GM21381 (cell line): Measurements from ENCODE around the gene ADAMTS18.

ENCODE experiments used
- ATAC-seq: cut with Tn5 transposase; IDR thresholded peaks from one replicate; pipeline ENCODE4 v1.9.1; 2021; ENCODE audit warnings: mild to moderate bottlenecking, moderate library complexity; ENCODE audit not compliant: unreplicated experiment

ADAMTS18 gene

DNA sequence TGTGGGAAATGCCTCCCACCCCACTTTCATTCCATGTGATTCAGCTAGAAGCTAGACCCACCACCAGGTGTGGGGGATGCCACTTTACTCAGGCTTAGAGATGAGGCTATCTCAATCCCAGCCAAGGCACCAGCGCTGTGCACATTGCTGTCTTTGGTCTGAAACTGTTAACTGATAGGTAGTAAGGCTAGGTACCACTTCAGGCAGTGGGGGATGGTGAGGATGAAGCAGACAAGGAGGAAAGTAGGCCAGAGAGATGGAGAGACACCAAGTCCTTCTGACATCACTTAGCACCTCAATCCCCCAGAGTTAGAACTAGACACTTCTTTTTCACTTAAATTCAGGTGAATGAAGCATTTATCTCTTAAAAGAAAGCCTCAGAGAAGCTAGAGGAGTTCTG, 35.8 kb downstream of the ADAMTS18 start:
- no peak for ATAC-seq

DNA sequence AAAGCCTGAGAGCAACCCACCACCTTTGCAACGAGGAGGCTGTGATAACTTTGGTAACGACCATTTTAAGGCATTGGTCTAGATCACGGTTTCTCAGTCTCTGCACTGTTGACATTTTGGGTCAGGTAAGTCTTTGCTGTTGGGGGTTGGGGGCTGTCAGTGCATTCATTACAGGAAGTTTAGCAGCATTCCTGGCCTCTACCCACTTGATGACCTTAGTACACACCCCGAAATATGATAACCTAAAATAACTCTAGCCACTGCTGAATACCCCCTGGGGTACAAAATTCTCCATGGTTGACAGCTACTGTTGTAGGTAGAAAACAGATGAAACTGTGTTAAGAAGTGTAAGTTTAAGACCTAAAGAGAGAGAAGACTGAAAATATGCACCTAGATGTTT, 36.3 kb downstream of the ADAMTS18 start:
- no peak for ATAC-seq

- no peak for ATAC-seq
These were observed 38.4 kb downstream of the ADAMTS18 start for GRCh38 chr16:77396461-77396860.

GRCh38 chr16:77394699-77395098, 40.1 kb downstream of the ADAMTS18 start:
- no peak for ATAC-seq

DNA sequence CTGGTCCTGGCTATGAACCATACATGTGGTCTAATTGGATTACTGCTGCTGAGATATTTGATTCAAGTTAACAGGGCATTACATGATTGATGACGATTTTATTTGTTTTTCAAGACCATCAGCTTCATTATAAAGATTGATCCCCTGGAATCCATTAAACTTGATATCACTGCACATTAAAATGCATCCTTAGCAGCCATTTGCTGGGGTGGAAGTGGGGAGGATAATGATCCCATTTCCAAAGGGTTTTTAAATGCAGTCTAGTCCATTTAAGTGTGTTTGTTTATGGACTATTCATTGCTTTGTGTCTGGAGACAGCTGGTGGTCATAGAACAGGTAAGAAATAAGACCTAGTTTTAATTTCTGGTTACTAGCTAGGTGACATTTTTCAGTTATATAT, 40.9 kb downstream of the ADAMTS18 start:
- no peak for ATAC-seq

DNA sequence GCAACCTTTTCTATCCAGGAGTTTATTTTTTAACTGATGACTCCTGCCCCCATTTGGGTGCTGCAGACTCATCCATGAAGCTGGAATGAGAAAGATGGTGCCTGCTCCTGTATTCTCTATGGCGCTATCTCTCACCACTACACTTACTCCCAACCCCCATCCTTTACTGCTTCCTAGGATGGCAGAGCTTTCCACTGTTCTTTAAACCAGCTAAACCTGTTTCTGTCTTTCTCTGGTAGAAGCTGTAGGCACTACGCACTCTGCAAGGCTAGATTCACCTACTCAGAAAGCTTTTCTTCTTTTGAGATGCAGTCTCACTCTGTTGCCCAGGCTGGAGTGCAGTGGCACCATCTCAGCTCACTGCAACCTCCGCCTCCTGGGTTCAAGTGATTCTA, 47.0 kb downstream of the ADAMTS18 start:
- no peak for ATAC-seq

DNA sequence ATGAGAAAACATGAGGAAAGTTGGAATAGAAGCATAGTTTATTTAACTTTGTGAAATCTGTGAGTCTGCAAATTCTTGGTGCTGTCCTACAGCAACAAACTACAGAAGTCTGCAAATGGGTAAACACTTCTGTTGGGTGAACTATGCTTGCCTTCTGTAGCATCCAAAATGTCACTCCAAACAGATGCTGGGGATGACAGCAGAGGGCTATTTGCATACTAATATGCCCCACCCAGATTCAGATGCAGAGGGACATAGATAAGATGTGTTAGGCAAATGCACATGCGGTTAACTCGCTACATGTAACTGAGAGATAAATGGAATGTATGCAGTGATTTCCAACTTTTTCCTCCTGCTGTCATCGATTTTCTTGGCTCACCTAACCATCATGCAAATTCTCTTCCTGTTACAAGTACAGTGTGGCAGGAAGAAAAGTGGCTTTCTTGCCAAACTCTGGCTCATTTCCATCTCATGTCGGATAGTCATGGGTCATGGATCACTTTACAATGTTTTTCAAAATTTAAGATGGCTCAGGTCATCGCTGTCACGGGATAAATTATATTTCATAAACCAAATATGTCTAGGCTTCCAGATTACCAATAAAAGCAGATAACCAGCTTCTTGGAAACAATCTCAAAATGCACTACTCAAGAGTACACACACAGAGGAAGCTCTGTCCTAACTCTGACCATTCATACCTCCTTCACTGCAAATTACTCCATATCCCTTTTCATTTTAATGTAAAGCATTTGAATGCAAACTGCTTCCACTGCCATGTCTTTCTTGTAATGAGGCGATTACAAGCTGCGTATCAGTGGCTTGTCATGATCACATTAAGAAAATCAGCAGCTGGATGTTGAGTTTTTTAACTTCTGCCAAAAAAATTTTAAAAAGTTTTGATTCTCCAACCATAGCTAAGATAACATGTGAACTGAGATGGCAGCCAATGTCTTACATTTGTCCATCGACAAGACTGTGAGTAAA, 47.7 kb downstream of the ADAMTS18 start:
- no peak for ATAC-seq

- no peak for ATAC-seq
These were observed 49.4 kb downstream of the ADAMTS18 start for GRCh38 chr16:77385481-77385880.

DNA sequence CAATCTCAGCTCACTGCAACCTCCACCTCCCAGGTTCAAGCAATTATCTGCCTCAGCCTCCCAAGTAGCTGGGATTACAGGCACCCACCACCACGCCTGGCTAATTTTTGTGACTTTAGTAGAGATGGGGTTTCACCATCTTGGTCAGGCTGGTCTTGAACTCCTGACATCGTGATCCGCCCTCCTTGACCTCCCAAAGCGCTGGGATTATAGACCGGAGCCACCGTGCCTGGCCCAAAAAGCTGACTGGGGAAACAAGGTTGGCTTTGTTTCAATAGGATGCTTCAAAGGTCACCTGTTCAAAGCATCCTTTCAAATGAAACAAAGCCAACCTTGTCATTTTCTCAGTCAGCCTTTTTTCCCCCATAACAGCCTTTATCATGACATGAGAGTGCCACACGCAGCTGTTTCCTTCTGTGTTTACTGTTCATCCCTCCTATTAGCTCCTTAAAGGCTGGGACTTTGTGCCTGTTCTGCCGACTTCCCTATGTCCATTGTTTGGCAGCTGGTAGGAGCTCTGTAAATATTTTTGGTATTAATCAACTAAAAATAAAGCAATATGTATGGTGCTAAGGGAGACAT, 51.1 kb downstream of the ADAMTS18 start:
- ATAC-seq, result no peak

DNA sequence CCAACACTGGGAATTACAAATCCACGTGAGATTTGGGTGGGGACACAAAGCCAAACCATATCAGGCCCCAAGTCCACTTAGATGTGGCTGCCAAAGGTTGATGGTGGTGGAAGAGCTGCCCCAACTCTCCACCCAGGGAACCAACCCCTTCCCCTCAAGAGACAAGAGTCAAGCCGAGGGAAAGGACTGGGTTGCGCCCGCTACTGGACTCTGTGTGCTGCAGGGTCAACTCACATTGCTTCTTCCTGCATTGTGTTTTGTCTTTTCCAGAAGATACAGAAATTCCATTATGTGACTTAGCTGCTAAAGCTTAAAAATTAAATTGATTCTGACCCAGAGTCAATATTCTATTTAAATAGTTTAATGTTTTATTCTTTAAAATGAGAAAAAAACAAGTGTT, 58.5 kb downstream of the ADAMTS18 start:
- ATAC-seq, result no peak

DNA sequence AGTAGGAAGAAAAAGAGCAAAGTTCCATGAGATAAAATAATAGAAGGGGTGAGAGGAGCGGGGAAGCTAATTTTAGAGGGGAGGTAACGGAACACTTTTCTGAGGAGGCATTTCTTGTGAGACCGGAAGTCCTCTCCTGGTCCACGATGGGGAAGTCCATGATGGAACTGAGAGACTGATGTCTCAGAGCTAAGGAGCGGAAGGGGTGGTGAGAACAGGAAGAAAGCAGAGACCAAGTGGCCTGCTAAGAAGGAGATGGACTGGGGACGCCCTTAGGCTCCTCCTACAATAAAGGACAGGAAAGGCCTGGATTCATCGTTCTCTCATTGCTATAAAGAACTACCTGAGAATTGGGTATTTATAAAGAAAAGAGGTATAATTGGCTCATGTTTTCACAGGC, 59.4 kb downstream of the ADAMTS18 start:
- no peak for ATAC-seq

GRCh38 chr16:77374384-77374783, 60.5 kb downstream of the ADAMTS18 start:
- no peak for ATAC-seq

DNA sequence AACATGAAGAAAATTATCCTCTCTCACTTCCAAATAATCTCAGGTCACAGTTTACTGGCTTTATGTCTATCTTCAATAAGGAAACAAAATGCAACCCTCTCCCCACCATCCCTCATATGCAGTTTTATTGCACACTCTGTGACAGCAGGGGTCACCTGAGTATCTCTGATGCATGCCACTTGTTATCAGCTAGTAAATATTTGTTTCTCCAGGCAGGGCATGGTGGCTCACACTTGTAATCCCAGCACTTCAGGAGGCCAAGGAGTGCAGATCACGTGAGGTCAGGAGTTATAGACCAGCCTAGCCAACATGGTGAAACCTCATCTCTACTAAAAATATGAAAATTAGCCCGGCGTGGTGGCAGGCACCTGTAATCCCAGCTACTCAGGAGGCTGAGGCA, 61.1 kb downstream of the ADAMTS18 start:
- ATAC-seq, result no peak

GRCh38 chr16:77364770-77365169, 70.1 kb downstream of the ADAMTS18 start:
- no peak for ATAC-seq

- ATAC-seq, result no peak
These were observed 75.8 kb downstream of the ADAMTS18 start for GRCh38 chr16:77359065-77359502.

DNA sequence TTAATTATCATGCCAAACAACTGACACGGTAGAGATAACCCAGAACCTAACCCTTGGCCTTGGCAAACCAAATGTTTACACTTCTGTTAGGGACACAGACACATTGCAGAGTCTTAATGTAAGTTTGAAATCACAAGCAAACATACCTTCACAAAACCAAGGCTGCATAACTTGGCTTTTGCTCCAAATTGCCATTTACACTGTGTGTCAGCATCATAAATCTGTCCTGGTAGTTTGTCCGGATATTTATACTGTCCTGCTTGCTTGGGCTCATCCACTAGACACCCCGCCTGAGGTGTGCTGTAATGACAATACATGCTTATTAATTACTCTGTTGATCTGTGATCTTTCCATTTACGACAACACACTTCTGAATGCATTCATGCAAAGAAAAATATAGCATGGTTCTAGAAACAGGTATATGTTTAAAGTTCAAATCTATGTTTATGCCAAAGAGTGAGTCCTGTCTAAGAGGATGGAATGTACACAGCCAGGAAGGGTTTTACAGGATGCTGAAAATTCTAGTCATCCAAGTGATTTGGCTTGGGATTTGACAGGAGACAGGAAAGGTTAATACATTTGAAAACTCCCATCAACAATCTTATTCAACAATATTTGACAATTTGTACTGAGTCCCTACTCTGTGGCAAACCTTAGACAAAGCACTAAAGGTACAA, 81.1 kb downstream of the ADAMTS18 start:
- no peak for ATAC-seq

DNA sequence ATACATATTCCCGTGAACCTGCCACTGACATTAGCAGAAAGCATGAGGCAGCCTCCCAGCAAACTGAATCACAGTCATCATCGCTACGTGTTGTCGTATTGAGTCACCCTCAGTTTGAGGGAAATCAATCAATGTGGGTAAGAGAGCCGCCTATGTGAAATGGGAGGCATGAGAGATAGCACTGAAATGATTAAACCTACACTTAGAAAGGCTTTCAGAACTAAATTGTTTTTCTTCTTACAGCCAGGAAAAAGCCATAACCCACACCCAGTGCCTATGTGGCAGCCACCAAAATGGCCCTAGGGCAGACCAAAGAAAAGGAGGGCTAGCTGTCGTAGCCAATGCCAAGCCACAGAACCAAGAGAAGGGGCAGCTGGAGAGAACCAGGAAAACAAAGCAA, 90.5 kb downstream of the ADAMTS18 start:
- no peak for ATAC-seq

DNA sequence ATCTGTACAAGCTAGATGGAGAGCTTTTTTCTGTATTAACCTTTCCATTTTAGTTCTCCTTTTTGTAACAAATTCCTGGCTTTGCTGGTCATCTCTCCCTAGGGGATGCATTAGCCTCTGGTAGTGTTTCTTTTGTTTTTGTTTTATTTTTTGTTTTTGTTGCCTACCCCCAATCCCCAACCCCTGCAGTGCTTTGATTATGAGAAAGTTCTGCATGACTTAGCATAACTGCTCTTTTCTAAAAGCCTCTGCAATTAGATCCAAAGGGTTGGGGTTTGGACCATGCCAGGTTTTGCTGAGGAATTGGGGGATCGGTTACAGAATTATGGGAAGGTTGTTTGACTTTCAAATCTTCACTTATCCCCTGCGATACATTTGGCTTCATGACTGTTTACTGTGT, 98.2 kb downstream of the ADAMTS18 start:
- ATAC-seq, result no peak

DNA sequence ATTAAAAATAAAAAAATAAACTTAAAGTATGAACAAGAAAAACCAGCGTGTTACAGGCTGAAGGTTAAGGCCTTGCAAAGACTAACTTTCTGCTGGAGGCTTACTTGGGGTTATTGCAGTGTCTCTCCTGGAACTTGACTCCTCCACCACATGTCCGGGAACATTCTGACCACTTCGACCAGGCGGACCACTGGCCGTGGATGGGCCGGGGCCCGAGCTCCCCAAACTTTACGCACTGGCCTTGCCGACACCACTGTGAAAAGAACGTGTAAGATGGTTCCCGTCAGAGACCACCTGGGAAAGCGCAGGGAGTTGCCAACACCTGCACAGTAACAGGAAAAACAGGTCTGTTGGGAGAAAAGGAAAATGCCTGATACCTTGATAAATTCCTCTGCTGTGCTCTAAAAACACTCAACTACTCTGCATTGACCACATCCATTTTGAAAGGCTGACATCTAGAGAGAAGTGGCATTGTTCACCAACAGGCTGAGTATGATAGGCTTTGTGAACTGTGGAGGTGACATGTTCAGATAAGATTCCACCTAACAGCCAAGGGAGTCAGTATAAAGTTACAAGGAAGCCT, 99.1 kb downstream of the ADAMTS18 start:
- no peak for ATAC-seq

- ATAC-seq, result no peak
These were observed 102.0 kb downstream of the ADAMTS18 start for GRCh38 chr16:77332792-77333191.

DNA sequence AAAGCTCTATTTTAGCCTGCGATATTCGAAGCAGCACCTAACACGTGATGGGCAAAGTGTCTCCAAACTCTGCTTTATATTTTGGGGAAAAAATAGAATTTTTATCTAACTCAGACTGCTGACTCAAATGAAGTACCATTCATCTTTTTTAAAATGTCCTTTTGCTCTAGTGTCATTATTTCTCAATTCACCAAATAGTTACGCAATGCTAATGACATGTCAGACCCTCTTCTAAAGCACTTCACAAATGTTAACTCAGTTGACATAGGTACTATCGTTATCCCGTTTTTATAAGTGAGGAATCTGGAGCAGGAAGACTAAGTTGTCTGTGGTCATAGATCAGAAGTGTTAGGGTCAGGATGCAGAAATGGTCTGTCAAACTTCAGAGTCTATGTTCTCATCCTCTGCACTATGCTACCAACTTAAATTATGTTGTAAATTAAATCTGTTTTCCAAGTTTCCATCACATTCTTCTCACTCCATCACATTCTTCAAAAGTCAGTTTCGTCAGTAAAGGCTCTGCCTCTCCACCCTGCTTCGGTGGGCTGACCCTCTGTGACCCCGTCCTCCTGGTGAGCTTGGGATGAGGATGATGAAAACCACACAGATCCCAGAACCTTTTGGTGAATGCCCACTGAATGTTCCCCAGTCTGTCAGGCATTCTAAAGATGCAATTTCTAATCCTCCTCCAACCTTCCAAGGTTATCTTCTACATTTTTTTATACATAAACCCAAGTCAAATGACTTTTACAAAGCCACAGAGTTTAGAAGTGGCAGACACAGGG, 102.8 kb downstream of the ADAMTS18 start:
- no peak for ATAC-seq
